ENCODE measurements around the gene TAF4.

The TAF4 gene

DNA sequence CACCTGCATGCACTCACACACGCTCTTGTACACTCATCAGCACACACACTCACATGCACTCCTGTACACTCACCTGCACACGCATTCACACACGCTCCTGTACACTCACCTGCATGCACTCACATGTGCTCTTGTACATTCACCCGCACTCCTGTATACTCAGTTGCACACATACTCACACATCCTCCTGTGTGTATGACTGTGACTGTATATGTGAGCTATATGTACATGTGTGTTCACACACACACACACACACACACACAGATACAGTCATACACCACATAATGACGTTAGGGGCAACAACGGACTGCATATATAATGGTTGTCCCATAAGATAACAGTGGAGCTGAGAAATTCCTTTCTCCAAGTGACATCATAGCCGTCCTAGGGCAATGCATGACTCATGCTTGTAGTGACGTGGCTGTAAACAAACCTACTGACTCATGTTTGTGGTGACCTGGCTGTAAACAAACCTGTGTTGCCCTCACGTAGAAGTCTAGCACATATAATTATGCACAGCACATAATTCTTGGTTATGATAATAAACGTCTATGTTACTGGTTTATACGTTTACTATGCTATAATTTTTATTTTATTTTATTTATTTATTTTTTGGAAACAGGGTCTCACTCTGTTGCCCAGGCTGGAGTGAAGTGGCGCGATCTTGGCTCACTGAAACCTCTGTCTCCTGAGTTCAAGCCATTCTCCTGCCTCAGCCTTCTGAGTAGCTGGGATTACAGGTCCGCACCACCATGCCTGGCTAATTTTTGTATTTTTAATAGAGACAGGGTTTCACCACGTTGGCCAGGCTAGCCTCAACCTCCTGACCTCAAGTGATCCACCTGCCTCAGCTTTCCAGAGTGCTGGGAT, 22.8 kb upstream of the TAF4 start (continued):
- TF ChIP-seq ZNF433 (tag by site-specific recombination; IDR thresholded peaks at IDR 0.05; ENCODE audit: low read depth) (no peak), OSR2 (tag by site-specific recombination; IDR thresholded peaks at IDR 0.05) (no peak), ZNF24 (tag by site-specific recombination; IDR thresholded peaks at IDR 0.05) (peak; percentile 89), ZNF76 (tag by site-specific recombination; IDR thresholded peaks at IDR 0.05; ENCODE audit: borderline replicate concordance, low read depth) (peak; percentile 35; the same call in 1 of the 2 replicates), PRDM1 (tag by site-specific recombination; IDR thresholded peaks at IDR 0.05) (0 out of 2 replicates have a peak, but pooled peaks have one; percentile 52), ZNF623 (tag by site-specific recombination; IDR thresholded peaks at IDR 0.05) (0 out of 2 replicates have a peak, but pooled peaks have one; percentile 29), ZNF324 (tag by site-specific recombination; IDR thresholded peaks at IDR 0.05) (peak; percentile 99), ZNF211 (tag by site-specific recombination; IDR thresholded peaks at IDR 0.05; ENCODE audit: low read depth) (0 out of 2 replicates have a peak, but pooled peaks have one; percentile 54), ZNF423 (tag by site-specific recombination; IDR thresholded peaks at IDR 0.05) (no peak), ZNF600 (tag by site-specific recombination; IDR thresholded peaks at IDR 0.05) (0 out of 2 replicates have a peak, but pooled peaks have one; percentile 33), ZNF146 (tag by site-specific recombination; IDR thresholded peaks at IDR 0.05) (no peak; the same call in 1 of the 2 replicates), ZNF37A (tag by site-specific recombination; IDR thresholded peaks at IDR 0.05) (no peak), TRIM28 (IDR thresholded peaks at IDR 0.05; ENCODE audit: borderline replicate concordance, low read length) (no peak), ZNF530 (tag by site-specific recombination; IDR thresholded peaks at IDR 0.05; ENCODE audit: low read depth) (no peak), ZNF621 (tag by site-specific recombination; IDR thresholded peaks at IDR 0.05) (peak; percentile 90; the same call in 1 of the 2 replicates)
- TF ChIP-seq, protein P1, sequence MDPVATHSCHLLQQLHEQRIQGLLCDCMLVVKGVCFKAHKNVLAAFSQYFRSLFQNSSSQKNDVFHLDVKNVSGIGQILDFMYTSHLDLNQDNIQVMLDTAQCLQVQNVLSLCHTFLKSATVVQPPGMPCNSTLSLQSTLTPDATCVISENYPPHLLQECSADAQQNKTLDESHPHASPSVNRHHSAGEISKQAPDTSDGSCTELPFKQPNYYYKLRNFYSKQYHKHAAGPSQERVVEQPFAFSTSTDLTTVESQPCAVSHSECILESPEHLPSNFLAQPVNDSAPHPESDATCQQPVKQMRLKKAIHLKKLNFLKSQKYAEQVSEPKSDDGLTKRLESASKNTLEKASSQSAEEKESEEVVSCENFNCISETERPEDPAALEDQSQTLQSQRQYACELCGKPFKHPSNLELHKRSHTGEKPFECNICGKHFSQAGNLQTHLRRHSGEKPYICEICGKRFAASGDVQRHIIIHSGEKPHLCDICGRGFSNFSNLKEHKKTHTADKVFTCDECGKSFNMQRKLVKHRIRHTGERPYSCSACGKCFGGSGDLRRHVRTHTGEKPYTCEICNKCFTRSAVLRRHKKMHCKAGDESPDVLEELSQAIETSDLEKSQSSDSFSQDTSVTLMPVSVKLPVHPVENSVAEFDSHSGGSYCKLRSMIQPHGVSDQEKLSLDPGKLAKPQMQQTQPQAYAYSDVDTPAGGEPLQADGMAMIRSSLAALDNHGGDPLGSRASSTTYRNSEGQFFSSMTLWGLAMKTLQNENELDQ (tag by site-specific recombination; IDR thresholded peaks at IDR 0.05; ENCODE audit: low read depth) = no peak
- TF ChIP-seq, protein P2, sequence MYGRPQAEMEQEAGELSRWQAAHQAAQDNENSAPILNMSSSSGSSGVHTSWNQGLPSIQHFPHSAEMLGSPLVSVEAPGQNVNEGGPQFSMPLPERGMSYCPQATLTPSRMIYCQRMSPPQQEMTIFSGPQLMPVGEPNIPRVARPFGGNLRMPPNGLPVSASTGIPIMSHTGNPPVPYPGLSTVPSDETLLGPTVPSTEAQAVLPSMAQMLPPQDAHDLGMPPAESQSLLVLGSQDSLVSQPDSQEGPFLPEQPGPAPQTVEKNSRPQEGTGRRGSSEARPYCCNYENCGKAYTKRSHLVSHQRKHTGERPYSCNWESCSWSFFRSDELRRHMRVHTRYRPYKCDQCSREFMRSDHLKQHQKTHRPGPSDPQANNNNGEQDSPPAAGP (tag by site-specific recombination; IDR thresholded peaks at IDR 0.05) = peak; percentile 92
- TF ChIP-seq, protein P3, sequence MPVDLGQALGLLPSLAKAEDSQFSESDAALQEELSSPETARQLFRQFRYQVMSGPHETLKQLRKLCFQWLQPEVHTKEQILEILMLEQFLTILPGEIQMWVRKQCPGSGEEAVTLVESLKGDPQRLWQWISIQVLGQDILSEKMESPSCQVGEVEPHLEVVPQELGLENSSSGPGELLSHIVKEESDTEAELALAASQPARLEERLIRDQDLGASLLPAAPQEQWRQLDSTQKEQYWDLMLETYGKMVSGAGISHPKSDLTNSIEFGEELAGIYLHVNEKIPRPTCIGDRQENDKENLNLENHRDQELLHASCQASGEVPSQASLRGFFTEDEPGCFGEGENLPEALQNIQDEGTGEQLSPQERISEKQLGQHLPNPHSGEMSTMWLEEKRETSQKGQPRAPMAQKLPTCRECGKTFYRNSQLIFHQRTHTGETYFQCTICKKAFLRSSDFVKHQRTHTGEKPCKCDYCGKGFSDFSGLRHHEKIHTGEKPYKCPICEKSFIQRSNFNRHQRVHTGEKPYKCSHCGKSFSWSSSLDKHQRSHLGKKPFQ (tag by site-specific recombination; IDR thresholded peaks at IDR 0.05) = no peak
- TF ChIP-seq, protein P4, sequence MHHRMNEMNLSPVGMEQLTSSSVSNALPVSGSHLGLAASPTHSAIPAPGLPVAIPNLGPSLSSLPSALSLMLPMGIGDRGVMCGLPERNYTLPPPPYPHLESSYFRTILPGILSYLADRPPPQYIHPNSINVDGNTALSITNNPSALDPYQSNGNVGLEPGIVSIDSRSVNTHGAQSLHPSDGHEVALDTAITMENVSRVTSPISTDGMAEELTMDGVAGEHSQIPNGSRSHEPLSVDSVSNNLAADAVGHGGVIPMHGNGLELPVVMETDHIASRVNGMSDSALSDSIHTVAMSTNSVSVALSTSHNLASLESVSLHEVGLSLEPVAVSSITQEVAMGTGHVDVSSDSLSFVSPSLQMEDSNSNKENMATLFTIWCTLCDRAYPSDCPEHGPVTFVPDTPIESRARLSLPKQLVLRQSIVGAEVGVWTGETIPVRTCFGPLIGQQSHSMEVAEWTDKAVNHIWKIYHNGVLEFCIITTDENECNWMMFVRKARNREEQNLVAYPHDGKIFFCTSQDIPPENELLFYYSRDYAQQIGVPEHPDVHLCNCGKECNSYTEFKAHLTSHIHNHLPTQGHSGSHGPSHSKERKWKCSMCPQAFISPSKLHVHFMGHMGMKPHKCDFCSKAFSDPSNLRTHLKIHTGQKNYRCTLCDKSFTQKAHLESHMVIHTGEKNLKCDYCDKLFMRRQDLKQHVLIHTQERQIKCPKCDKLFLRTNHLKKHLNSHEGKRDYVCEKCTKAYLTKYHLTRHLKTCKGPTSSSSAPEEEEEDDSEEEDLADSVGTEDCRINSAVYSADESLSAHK (tag by site-specific recombination; IDR thresholded peaks at IDR 0.05) = no peak
- TF ChIP-seq, protein P5, sequence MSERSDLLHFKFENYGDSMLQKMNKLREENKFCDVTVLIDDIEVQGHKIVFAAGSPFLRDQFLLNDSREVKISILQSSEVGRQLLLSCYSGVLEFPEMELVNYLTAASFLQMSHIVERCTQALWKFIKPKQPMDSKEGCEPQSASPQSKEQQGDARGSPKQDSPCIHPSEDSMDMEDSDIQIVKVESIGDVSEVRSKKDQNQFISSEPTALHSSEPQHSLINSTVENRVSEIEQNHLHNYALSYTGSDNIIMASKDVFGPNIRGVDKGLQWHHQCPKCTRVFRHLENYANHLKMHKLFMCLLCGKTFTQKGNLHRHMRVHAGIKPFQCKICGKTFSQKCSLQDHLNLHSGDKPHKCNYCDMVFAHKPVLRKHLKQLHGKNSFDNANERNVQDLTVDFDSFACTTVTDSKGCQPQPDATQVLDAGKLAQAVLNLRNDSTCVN (tag by site-specific recombination; optimal IDR thresholded peaks at IDR 0.05) = peak; percentile 2
- TF ChIP-seq, protein P6, sequence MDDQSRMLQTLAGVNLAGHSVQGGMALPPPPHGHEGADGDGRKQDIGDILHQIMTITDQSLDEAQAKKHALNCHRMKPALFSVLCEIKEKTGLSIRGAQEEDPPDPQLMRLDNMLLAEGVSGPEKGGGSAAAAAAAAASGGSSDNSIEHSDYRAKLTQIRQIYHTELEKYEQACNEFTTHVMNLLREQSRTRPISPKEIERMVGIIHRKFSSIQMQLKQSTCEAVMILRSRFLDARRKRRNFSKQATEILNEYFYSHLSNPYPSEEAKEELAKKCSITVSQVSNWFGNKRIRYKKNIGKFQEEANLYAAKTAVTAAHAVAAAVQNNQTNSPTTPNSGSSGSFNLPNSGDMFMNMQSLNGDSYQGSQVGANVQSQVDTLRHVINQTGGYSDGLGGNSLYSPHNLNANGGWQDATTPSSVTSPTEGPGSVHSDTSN (CRISPR knock-in tag; IDR thresholded peaks at IDR 0.05) = no peak
- TF ChIP-seq, protein P7, sequence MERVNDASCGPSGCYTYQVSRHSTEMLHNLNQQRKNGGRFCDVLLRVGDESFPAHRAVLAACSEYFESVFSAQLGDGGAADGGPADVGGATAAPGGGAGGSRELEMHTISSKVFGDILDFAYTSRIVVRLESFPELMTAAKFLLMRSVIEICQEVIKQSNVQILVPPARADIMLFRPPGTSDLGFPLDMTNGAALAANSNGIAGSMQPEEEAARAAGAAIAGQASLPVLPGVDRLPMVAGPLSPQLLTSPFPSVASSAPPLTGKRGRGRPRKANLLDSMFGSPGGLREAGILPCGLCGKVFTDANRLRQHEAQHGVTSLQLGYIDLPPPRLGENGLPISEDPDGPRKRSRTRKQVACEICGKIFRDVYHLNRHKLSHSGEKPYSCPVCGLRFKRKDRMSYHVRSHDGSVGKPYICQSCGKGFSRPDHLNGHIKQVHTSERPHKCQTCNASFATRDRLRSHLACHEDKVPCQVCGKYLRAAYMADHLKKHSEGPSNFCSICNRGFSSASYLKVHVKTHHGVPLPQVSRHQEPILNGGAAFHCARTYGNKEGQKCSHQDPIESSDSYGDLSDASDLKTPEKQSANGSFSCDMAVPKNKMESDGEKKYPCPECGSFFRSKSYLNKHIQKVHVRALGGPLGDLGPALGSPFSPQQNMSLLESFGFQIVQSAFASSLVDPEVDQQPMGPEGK (tag by site-specific recombination; IDR thresholded peaks at IDR 0.05) = peak; percentile 79

Data from HEK293 (cell line).